ENCODE data around the gene CFAP44. TPM values are rescaled to one million over a fixed set of nuclear protein-coding genes. Genes with fewer than 3 reads are reported as not detected.
"Not testable (repeated sequence)": the region's sequence is repeated elsewhere in the genome, so short reads cannot be mapped to it uniquely, and the experiment has no call there.

The CFAP44 gene, protein sequence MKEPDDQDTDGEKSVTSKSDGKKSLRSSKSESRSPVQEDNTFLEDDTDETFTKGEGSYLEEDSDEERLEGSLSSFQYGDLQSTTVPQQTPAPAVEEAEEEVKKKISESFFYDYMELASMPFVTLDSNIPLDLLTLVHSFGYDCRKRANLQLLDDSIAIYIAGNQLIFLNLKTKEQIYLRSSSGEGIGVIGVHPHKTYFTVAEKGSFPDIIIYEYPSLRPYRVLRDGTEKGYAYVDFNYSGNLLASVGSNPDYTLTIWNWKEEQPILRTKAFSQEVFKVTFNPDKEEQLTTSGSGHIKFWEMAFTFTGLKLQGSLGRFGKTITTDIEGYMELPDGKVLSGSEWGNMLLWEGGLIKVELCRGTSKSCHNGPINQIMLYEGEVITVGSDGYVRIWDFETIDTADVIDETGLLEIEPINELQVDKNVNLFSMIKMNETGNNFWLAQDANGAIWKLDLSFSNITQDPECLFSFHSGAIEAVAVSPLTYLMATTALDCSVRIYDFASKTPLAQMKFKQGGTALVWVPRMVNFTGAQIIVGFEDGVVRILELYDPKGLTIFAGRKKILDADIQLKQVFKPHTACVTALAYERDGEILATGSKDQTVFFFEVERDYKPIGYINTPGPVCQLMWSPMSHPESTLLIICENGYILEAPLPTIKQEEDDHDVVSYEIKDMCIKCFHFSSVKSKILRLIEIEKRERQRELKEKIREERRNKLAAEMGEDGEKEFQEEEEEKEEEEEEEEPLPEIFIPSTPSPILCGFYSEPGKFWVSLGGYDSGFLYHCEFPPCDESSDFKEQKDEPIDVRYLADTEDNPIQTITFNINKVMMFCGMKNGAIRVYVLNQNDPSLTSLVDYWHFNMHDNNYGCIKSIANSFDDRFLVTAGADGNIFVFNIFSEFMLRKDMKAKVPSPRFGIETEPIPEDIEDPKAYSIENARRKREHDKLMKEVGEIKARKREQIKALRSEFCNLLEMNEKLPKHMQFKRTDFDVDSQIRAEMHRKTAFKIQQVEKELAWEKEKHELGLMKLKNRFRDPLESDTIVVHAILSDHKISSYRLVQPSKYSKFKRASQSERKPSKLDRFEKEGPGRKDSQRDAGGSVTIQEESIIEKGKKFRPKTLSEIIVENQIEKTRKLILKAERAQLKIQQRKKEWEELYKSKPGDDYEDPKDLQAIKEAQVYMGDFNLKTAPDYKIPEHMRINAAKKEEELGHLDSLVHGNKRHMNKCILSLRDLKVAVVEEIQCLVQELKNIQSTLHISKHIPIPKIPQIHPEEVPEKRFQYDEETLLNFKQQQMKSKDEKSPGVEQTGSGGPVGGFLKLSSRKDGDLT (N-terminal part only)
- 2.2 TPM for total RNA-seq
- long read RNA-seq = 0 reads

DNA sequence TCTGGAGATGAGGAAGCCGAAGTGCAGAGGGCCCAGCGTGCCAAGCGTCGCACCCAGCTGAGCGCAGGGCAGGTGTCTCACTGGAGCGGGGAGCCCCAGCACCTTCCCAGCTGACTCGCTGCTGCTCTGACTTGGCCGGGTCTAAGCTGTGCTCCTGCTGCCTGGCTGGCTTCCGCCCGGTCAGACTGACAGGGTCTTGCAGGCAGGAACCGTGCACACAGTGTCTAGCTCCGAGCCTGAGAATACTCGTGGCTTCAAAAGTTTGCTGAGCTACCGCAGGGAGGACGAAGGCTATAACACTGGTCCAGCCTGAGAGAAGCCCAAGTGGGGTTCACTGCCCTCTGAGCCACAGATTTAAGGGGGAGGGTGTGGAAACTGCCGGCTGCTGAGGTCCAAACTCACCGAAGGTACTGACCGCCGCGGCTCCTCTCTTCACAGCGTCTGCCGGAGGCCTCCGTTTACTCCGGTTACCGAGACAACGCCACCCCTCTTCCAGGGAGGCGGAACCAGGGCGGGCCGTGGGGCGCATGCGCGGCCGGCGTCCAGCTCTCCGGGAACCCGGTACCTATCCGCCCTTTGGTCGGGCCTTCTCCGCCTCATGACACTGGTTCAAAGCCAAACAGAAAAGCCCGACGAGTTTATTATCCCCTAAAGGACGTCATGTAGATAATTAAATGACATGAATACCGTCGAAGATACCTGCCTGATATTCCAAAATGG, at the start of gene CFAP44:
Gene CFAP44 (minus strand): TSS at position 443 of the 720 bp plus-strand sequence. CDS start 7,829 bp downstream, outside the sequence.
- peak; percentile 82 for DNase-seq (ENCODE audit: missing footprints)
- intact Hi-C loops (cut with DNase I) = no loop called here
- peak; percentile 93 for ATAC-seq

DNA sequence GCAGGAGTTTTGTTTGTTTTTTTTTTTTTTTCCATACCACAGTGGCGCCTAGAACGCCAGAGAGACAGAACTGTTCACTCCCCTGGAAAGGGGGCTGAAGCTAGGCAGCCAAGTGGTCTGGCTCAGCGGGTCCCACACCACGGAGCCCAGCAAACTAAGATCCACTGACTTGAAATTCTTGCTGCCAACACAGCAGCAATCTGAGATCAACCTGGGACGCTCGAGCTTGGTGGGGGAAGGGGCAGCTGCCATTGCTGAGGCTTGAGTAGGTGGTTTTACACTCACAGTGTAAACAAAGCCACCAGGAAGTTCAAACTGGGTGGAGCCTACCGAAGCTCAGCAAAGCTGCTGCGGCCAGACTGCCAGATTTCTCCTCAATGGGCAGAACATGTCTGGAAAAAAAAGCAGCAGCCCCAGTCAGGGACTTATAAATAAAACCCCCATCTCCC, 43.9 kb upstream of the CFAP44 start:
- intact Hi-C loops (cut with DNase I) = no loop called here
- DNase-seq (ENCODE audit: missing footprints) (no peak), ATAC-seq (no peak)

DNA sequence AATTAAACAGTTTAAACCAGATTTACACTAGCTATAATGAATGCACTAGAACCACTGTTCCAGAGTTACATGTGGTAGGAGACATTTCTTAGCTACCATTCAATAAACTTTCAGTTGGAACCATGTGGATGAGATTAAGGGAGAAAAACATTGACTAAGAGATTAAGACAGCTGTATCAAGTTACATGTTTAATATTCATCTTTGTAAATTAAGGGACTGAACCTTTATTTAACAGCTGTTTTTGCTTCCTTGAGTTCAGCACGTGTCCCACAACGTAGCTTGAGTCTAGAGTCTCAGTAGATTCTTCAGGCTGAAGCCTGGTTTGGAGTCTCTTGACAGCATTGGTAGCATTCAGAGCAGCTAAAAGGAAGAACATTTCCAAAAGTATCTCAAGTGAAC, 27.2 kb upstream of the CFAP44 start:
- DNase-seq (ENCODE audit: missing footprints) (no peak), ATAC-seq (no peak)
- intact Hi-C loops (cut with DNase I) = no loop called here

DNA sequence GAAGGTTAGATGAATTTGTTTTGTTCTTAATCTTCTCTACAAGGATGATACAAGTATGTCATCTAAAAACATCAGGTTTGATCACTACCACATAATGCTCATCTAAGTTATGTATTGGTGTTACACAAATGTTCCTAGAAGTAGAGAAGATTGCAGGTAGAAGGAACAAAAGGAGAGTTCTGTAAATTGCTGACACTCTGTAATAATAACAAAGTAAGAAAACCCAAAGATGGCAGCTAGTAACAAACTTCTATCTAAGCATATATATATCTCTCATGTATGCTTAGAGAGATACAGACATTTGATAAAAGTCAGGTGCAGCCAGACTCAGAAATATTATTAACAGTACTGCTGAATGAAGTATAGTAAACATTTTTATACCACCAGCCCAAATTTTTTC, 20.2 kb upstream of the CFAP44 start:
- ATAC-seq (no peak), DNase-seq (ENCODE audit: missing footprints) (no peak)
- intact Hi-C loops (cut with DNase I) = no loop called here

DNA sequence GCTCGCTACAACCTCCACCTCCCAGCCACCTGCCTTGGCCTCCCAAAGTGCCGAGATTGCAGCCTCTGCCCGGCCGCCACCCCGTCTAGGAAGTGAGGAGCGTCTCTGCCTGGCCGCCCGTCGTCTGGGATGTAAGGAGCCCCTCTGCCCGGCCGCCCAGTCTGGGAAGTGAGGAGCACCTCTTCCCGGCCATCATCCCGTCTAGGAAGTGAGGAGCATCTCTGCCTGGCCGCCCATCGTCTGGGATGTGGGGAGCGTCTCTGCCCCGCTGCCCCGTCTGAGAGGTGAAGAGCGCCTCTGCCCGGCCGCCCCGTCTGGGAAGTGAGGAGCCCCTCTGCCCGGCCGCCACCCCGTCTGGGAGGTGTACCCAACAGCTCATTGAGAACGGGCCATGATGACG, 17.3 kb upstream of the CFAP44 start:
- ATAC-seq; intact Hi-C loops (cut with DNase I); DNase-seq (ENCODE audit: missing footprints): not testable (repeated sequence)

DNA sequence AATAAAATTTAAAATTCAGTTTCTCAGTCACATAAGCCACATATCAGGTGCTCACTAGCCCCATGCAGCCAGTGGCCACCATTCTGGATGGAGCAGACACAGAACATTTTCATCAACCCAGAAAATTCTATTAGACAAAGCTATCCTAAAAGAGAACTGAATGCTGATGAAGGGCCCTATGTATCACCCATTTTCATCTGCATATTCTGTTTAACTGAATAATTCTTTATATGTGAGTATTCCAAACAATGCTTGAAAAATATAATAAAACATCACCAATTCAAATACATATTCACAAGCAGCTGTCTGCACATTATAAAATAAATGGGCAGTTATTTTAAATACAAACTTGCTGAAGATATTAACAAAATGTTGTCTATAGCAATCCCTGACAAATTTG, 14.2 kb upstream of the CFAP44 start:
- no peak for ATAC-seq
- intact Hi-C loops (cut with DNase I) = no loop called here
- DNase-seq (ENCODE audit: missing footprints) = no peak

DNA sequence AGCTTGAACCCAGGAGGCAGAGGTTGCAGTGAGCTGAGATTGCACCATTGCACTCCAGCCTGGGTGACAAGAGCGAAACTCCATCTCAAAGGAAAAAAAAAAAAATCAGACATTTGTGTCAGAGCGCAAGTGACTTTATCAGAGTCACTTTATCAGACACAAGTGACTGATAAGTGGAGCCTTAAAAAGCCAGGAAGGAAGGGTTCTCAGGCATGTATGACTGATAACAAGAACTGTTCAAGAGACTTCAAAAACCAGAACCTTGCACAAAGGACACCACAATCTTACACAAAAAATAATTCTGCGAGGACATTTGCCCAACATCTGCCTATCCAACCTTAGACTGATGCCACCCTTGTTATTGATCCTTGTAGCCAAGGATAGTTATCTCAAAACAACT, 13.3 kb upstream of the CFAP44 start:
- DNase-seq (ENCODE audit: missing footprints) (no peak), ATAC-seq (no peak)
- intact Hi-C loops (cut with DNase I) = no loop called here

DNA sequence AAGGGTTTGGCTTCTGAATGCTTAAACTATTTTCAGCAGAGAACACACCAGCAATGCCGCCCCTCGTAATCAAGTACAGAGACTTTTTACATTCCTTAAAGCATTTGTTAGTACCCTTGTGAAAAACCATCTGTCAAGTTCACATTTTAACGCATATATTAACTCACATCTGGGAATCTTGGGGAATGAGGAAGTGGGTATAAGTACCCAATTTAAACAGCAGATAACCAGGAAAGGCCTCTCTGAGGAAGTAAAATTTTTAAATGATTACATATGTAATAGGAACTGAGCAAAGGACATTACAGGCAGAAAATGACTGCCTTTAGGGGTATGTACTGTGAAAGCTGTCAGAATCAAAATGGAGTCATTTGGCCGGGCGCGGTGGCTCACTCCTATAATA, 12.8 kb upstream of the CFAP44 start:
- DNase-seq (ENCODE audit: missing footprints) (no peak), ATAC-seq (no peak)
- intact Hi-C loops (cut with DNase I) = no loop called here

DNA sequence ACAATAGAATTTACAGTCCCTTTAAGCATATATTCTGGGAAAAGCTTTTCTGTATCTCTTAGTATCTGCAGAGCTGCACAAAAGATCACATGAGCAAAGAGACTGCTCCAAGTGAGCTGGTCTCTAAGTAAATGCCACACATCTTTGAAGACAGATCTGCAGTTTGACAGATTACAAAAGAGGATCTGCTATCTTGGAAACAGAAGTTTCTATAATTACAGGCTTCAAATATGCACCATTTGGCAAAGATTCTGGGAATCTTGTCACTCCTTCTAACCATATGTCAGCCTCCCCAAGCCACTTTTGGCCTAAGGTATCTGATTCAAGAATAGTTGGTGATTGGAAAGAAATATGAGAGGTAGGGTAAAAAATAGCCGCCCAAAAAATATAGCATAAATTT, 9.6 kb upstream of the CFAP44 start:
- intact Hi-C loops (cut with DNase I) = no loop called here
- ATAC-seq (no peak), DNase-seq (ENCODE audit: missing footprints) (no peak)

DNA sequence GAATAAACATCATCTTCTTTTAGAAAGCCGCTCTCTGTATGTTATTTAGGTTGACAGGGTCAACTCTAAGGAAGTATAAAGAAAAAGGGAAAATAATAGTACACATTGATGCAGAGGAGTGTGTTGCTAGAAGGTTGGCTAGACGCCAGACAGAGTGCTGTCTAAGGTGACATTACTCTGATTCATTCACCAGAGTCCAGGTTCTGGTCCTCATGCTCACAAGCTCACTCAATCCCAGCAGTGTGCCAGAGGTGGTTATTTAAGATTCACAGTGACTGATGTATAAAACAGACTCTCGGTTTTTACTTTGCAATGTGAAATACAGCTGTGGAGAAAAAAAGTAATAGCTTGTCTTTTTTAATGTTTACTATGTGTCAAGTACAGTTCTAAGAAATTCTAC, 1.7 kb downstream of the CFAP44 start:
- DNase-seq (ENCODE audit: missing footprints) (no peak), ATAC-seq (no peak)
- intact Hi-C loops (cut with DNase I) = no loop called here

DNA sequence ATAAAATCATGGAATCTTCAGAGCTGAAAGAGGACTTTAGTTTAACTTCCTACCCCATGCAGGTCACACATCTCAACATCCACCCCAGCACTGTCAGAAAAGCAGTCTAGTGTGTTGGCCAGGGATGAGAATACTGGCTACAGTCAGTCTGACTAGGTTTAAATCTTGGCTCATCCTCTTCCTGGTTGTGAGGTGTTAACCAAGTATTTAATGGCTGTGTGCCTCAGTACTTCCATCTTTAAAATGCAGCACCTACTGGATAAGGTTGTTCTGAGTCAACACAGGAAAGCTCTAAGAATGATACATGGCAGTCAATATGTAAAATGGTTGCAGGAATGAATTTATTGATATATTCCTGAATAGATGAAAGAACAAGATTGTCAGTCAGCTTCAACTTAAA, 3.1 kb downstream of the CFAP44 start:
- DNase-seq (ENCODE audit: missing footprints) = no peak
- intact Hi-C loops (cut with DNase I) = no loop called here
- ATAC-seq = no peak

DNA sequence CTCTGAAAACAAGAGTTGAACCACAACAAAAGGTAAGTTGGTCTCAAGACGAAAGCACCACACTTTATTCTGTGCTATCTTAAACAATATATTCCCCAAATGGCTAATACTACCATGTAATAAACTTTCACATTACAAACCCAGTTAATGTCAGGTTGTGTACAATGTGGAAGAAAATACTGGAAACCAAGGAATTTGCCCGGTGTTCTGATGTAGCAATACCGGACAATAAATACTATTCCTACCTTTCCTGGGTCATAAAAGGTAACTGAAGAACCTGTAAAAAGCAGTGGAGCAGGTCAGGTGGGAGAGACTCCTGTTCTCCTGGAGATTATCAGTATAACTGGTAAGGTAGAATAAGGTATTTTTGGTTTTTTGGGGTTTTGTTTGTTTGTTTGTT, 3.9 kb downstream of the CFAP44 start:
- intact Hi-C loops (cut with DNase I) = no loop called here
- ATAC-seq = no peak
- DNase-seq (ENCODE audit: missing footprints) = no peak

DNA sequence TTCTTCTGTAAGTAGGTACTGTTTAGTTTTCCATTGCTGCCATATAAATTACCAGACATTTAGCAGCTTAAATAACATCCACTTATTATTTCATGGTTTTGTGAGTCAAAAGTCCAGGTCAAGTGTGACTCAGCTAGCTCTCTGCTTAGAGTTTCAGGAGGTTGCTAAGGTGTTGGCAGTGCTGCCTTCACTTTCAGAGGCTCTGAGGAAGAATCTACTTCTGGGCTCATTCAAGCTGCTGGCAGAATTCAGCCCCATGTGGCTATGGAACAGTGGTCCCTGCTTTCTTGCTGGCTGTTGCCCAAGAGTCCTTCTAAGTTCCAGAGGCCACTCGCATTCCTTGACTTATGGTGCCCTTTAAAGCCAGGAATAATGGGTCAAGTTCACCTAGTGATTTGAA, 4.5 kb downstream of the CFAP44 start:
- ATAC-seq (no peak), DNase-seq (ENCODE audit: missing footprints) (no peak)
- intact Hi-C loops (cut with DNase I) = no loop called here

DNA sequence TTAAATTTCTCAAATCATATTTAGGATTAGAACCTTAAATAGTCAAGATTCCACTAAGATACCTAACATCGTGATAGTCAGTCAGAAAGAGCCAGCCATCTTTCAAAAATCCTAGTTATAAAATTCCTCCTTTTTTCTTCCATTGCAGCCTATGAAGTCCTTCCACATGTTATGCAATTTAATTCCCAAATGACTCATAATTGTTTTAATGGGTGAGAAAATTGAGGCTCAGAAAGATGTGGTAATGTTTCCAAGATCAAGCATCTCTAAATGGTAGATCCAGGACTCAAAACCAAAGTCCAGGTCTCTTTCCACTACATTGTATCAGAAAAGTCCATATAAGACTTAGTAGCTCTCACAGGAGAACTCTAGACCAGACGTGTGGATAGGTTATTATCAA, 9.5 kb downstream of the CFAP44 start:
- no peak for DNase-seq (ENCODE audit: missing footprints)
- intact Hi-C loops (cut with DNase I) = no loop called here
- ATAC-seq = no peak

DNA sequence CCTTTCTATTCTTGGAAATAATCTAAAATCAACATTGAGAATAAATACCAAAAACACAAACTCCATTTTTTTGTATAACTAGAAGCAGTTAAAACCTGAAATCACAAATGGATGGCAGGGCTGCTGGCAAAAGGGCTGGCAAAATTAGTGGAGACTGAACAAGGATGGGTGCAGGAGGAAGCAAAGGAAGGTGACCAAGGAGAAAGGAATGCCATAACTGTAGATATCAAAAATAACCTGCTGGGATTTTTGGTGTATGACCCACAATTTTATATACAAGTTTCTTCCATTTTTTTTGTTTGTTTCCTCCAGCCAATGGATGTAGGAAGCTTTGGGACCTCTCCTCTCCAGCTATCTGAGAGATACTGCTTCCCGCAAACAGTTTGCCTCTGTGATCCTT, 12.7 kb downstream of the CFAP44 start:
- intact Hi-C loops (cut with DNase I) = no loop called here
- DNase-seq (ENCODE audit: missing footprints) (no peak), ATAC-seq (no peak)

DNA sequence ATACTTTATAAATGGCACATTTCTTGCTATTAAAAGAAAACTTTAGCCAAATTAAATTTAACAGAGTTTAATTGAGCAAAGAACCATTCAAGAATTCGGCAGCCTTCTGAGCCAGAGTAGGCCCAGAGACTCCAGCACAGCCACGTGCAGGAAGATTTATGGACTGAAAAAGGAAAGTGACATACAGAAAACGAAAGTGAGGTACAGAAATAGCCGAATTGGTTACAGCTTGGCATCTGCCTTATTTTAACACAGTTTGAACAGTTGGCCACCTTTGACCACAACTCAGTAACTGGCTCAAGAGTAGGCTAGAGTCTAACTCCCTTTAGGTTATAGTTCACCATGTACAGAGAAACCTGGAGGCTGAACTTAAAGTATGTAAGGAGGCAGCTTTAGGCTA, 17.6 kb downstream of the CFAP44 start:
- DNase-seq (ENCODE audit: missing footprints) (no peak), ATAC-seq (no peak)
- intact Hi-C loops (cut with DNase I) = no loop called here

DNA sequence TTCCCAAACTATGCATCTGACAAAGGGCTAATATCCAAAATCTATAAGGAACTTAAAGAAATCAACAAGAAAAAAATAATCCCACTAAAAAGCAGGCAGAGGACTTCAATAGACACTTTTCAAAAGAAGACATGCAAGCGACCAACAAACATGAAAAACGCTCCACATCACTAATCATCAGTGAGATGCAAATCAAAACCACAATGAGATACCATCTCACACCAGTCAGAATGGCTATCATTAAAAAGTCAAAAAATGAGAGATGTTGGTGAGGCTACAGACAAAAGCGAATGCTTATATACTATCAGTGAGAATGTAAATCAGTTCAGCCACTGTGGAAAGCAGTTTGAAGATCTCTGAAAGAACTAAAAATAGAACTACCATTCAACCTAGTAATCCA, 20.2 kb downstream of the CFAP44 start:
- no peak for ATAC-seq
- intact Hi-C loops (cut with DNase I) = no loop called here

DNA sequence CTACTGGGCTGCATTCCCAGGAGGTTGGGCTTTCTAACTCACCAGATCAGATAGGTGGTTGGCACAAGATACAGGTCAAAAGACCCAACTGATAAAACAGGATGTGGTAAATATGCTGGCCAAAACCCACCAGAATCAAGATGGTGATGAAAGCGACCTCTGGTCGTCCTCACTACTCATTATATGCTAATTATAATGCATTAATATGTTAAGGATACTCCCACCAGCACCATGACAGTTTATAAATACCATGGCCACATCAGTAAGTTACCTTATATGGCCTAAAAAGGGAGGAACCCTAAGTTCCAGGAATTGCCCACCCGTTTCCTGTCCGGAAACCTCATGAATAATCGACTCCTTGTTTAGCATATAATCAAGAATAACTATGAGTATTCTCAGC, 31.6 kb downstream of the CFAP44 start:
- ATAC-seq = no peak

More for the DNA sequence above, 20.2 kb downstream of the CFAP44 start:
- DNase-seq (ENCODE audit: missing footprints) = no peak

DNA sequence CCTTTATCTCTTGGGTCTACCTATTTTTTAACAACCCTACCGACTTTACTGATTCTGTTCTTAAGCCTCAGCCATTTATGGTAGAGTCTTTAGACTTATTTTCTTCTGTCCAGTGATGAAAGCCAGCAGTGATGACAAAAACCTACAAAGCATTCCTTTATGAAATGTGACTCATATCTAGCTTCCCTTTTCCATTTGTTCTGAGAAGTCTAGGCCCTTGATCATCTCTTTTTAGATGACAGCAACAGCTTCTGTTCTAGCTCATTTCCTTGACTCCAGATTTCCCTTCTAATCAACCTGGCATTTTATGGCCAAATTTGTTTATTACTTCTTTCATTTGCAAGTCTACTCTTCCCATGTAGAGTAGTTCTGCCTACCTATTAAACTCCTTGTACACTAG, 36.1 kb downstream of the CFAP44 start:
- intact Hi-C loops (cut with DNase I) = no loop called here
- DNase-seq (ENCODE audit: missing footprints) = no peak
- no peak for ATAC-seq

More for the DNA sequence above, 31.6 kb downstream of the CFAP44 start:
- intact Hi-C loops (cut with DNase I) = no loop called here
- DNase-seq (ENCODE audit: missing footprints) = no peak
